ENCODE measurements around the gene PTCSC3. TPM values are rescaled to one million over a fixed set of nuclear protein-coding genes. Genes with fewer than 3 reads are reported as not detected.

The PTCSC3 gene
- not detected for total RNA-seq

DNA sequence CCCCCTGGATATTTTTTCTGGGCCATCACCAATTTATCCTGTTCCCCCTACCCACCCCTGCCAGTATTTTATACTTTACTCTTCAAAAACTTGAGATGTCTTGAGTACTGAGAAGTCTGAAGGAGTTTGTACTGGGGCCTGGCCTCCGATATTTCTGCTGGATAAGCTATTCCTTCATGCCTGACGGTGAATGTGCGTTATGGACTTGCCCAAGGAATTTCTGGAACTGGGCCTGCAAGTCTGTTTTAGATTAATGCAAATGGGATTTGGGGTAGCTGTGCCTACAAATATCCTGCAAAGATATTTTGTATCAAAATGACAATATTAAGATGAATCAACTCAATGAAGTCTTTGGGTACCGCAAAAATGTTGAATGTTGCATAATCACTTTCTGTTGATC is at the start of gene PTCSC3:
Gene PTCSC3, minus strand, starts transcription at position 199 of the 400 bp plus-strand sequence.
- TF ChIP-seq EP300 (IDR thresholded peaks at IDR 0.05) (no peak), POLR2A (IDR thresholded peaks at IDR 0.05) (no peak), POLR2AphosphoS5 (IDR thresholded peaks at IDR 0.05) (no peak)
- TF ChIP-seq, protein P1, sequence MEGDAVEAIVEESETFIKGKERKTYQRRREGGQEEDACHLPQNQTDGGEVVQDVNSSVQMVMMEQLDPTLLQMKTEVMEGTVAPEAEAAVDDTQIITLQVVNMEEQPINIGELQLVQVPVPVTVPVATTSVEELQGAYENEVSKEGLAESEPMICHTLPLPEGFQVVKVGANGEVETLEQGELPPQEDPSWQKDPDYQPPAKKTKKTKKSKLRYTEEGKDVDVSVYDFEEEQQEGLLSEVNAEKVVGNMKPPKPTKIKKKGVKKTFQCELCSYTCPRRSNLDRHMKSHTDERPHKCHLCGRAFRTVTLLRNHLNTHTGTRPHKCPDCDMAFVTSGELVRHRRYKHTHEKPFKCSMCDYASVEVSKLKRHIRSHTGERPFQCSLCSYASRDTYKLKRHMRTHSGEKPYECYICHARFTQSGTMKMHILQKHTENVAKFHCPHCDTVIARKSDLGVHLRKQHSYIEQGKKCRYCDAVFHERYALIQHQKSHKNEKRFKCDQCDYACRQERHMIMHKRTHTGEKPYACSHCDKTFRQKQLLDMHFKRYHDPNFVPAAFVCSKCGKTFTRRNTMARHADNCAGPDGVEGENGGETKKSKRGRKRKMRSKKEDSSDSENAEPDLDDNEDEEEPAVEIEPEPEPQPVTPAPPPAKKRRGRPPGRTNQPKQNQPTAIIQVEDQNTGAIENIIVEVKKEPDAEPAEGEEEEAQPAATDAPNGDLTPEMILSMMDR (IDR thresholded peaks at IDR 0.05), result no peak
- Histone ChIP-seq H3K4me3 (no peak within 1 kb of the TSS), H3K9me3 (no peaks in the 10 kb centered on the region), H3K27me3 (no peaks in the 10 kb centered on the region), H3K27ac (no peak within 1 kb of the TSS), H3K36me3 (no peaks in the 10 kb centered on the region), H3K4me1 (no peaks in the 10 kb centered on the region)
- ATAC-seq, result no peak
- 57 to 67% methylated on average over 4 of the region's 4 CpGs for WGBS, 2 donors (ENCODE audit: low coverage in 1 of 2)

DNA sequence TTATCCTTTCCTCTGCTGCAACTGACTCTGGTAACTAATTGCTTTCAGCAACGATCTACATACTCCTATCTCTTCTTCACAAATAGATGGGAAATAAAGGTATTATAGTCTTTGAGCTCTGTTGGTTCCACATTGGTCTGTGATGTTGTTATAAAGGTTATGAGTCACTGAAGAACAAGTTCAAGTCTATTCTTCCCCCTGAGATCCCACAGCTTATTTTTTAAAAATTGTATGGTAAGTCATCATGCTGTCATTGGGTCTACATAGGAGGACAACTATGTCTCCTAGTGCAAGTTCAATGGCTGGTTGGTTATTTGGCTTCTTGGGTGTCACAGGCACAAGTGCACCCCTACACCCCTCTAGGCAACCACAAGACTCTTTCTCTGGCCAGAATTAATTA is 49.6 kb upstream of the PTCSC3 start:
- Histone ChIP-seq H3K36me3 (no peaks in the 10 kb centered on the region), H3K9me3 (no peaks in the 10 kb centered on the region), H3K27ac (no peak overlapping the region), H3K27me3 (no peaks in the 10 kb centered on the region), H3K4me3 (no peak overlapping the region), H3K4me1 (no peaks in the 10 kb centered on the region)
- TF ChIP-seq, protein P1 (IDR thresholded peaks at IDR 0.05), result no peak
- TF ChIP-seq POLR2AphosphoS5 (IDR thresholded peaks at IDR 0.05) (no peak), POLR2A (IDR thresholded peaks at IDR 0.05) (no peak), EP300 (IDR thresholded peaks at IDR 0.05) (no peak)
- 17% methylated on average over 1 of the region's 1 CpG; no CpG with 5 or more reads in 1 of the 2 donors for WGBS, 2 donors (ENCODE audit: low coverage in 1 of 2)
- ATAC-seq, result no peak

DNA sequence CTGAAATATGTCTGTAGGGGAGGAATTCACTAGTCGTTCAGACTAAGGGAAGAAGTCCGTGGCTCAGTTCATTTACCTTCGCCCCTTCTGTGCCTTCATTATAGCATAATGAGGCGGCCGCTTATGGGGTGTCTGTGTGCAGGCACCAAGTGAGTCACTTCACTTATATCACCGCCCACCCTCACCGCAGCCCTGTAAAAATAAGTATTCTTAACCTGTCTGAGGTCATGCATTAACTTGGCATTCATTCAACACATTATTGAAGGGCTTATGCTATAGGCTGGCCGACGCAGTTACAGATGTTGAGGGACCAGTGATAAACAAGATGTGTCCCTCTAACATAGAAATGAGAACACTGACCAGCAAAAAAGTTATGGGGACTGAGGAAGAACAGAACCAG is 47.7 kb upstream of the PTCSC3 start:
- Histone ChIP-seq H3K36me3 (no peaks in the 10 kb centered on the region), H3K4me1 (no peaks in the 10 kb centered on the region), H3K27ac (no peak overlapping the region), H3K27me3 (no peaks in the 10 kb centered on the region), H3K9me3 (no peaks in the 10 kb centered on the region), H3K4me3 (no peak overlapping the region)
- TF ChIP-seq, protein P1 (IDR thresholded peaks at IDR 0.05), result no peak
- no peak for TF ChIP-seq EP300 (IDR thresholded peaks at IDR 0.05)
- ATAC-seq, result no peak
- 57 to 73% methylated on average over 6 to 7 of the region's 9 CpGs for WGBS, 2 donors (ENCODE audit: low coverage in 1 of 2)

DNA sequence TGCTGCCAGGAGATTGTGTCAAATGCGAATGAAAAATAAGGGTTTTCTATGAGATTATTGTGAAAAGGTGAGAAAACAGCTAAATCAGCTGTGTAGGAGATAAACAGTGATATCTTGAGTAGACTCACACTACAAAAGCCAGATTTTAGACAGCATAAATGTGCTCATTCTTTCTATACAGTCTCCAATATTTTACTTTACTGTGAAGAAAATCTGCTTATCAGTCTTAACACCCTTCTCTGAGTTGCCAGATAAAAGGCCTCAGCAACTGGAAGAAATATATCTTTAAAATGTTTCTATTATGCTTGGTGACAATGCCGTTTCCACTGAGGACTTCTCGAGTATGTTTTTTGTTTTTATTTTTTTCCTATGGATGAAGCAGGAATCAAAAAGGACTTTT is 47.0 kb upstream of the PTCSC3 start:
- Histone ChIP-seq H3K4me3 (no peak overlapping the region), H3K27ac (no peak overlapping the region), H3K27me3 (no peaks in the 10 kb centered on the region), H3K36me3 (no peaks in the 10 kb centered on the region), H3K4me1 (no peaks in the 10 kb centered on the region), H3K9me3 (no peaks in the 10 kb centered on the region)
- no peak for ATAC-seq
- WGBS, 2 donors (ENCODE audit: low coverage in 1 of 2), result 76 to 78% methylated on average over 3 of the region's 3 CpGs
- TF ChIP-seq POLR2AphosphoS5 (IDR thresholded peaks at IDR 0.05) (no peak), POLR2A (IDR thresholded peaks at IDR 0.05) (no peak), EP300 (IDR thresholded peaks at IDR 0.05) (no peak)
- TF ChIP-seq, protein P1 (IDR thresholded peaks at IDR 0.05), result no peak

DNA sequence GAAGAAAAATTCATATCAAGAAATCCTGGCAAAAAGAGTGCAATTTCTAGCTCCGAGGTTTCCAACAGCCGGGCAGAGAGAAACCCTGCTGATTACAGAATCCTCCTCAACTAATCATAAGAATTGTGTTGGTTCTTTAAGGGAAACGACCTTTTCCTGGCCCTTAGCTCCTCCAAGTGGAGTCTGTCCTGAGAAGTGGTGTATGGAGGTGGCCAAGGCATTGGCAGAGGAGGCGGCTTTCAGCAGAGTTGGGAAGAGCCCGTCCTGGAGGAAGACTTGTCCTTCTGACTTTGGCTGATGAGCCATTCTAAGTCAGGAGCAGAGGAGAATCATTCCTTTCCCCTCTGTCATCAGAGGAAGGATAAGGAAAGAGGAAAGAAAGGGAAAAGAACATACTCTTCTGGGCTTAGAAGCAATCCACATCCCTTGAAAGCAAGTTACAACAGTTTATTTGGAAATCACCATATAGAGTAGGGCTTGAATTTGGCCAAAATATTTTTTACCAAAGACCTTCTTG is 46.5 kb upstream of the PTCSC3 start:
- Histone ChIP-seq H3K27ac (no peak overlapping the region), H3K4me1 (no peaks in the 10 kb centered on the region), H3K9me3 (no peaks in the 10 kb centered on the region), H3K27me3 (no peaks in the 10 kb centered on the region), H3K36me3 (no peaks in the 10 kb centered on the region), H3K4me3 (no peak overlapping the region)
- WGBS, 2 donors (ENCODE audit: low coverage in 1 of 2), result 45 to 47% methylated on average over 2 to 5 of the region's 5 CpGs
- ATAC-seq, result no peak
- TF ChIP-seq POLR2AphosphoS5 (IDR thresholded peaks at IDR 0.05) (no peak), POLR2A (IDR thresholded peaks at IDR 0.05) (no peak), EP300 (IDR thresholded peaks at IDR 0.05) (no peak)
- TF ChIP-seq, protein P1 (IDR thresholded peaks at IDR 0.05), result no peak

Data from gastroesophageal sphincter (tissue), 4 donors.